Tongue (tissue), 2 donors: ENCODE data around the gene KIAA0753. TPM values are rescaled to one million over a fixed set of nuclear protein-coding genes. Genes with fewer than 3 reads are reported as not detected.
A peak's percentile ranks its signal among the peaks of the same experiment; 100 is the strongest.

ENCODE experiments used
- DNase-seq: peaks from one replicate; pipeline ENCODE4 v3.0.0-alpha.2; 2015
- total RNA-seq: library from RNA; depleted of rRNA; stranded (reverse); fragments of >200 nt; gene quantifications from one replicate; pipeline ENCODE4 v1.2.3, GENCODE V29; 2014

The KIAA0753 gene
- total RNA-seq, result 16.8 TPM

GRCh38 chr17:6640536-6641246, at the start of gene KIAA0753, which contains the start of gene TXNDC17:
Gene KIAA0753, minus strand, starts transcription at chr17:6640711. Its CDS starts 5,608 bp downstream, at chr17:6635103.
Gene TXNDC17, plus strand, starts transcription at chr17:6641060. Its CDS starts 23 bp downstream, at chr17:6641083.
- DNase-seq, result peak; percentile 95

GRCh38 chr17:6688944-6689343, 48.4 kb upstream of the KIAA0753 start:
- DNase-seq, result no peak

- DNase-seq, result no peak
These were observed 45.5 kb upstream of the KIAA0753 start for GRCh38 chr17:6686026-6686425.

- DNase-seq, result no peak
These were observed 44.6 kb upstream of the KIAA0753 start for GRCh38 chr17:6684881-6685767.

GRCh38 chr17:6684460-6684783, 43.9 kb upstream of the KIAA0753 start:
- DNase-seq, result no peak

GRCh38 chr17:6683730-6684459, 43.4 kb upstream of the KIAA0753 start:
- DNase-seq, result no peak

- no peak for DNase-seq
These were observed 42.7 kb upstream of the KIAA0753 start for GRCh38 chr17:6683081-6683684.

- DNase-seq, result no peak
These were observed 41.8 kb upstream of the KIAA0753 start for GRCh38 chr17:6682339-6682738.

- no peak for DNase-seq
These were observed 41.2 kb upstream of the KIAA0753 start for GRCh38 chr17:6681671-6682070.

- DNase-seq, result no peak
These were observed 40.7 kb upstream of the KIAA0753 start for GRCh38 chr17:6681176-6681575.

GRCh38 chr17:6679241-6679640, 38.7 kb upstream of the KIAA0753 start:
- no peak for DNase-seq

- DNase-seq, result no peak
These were observed 37.4 kb upstream of the KIAA0753 start for GRCh38 chr17:6677946-6678345.

- peak; percentile 58 for DNase-seq
These were observed 36.8 kb upstream of the KIAA0753 start for GRCh38 chr17:6677158-6677831.

GRCh38 chr17:6676802-6677157, 36.3 kb upstream of the KIAA0753 start:
- DNase-seq, result no peak

GRCh38 chr17:6675201-6675825, 34.8 kb upstream of the KIAA0753 start:
- no peak for DNase-seq

- DNase-seq, result no peak
These were observed 34.1 kb upstream of the KIAA0753 start for GRCh38 chr17:6674586-6674985.

GRCh38 chr17:6671431-6671830, 30.9 kb upstream of the KIAA0753 start:
- no peak for DNase-seq

GRCh38 chr17:6670999-6671398, 30.5 kb upstream of the KIAA0753 start:
- no peak for DNase-seq

GRCh38 chr17:6670571-6670970, 30.1 kb upstream of the KIAA0753 start:
- no peak for DNase-seq

- no peak for DNase-seq
These were observed 29.1 kb upstream of the KIAA0753 start for GRCh38 chr17:6669479-6670212.
